ENCODE data around the gene STAG2.

- TF ChIP-seq CTCF (IDR thresholded peaks at IDR 0.05) (no peak), POLR2A (IDR thresholded peaks at IDR 0.05) (no peak), POLR2AphosphoS5 (IDR thresholded peaks at IDR 0.05) (no peak)
Measured at GRCh38 chrX:124086411-124086810, 124.9 kb downstream of the STAG2 start.

All from stomach (tissue), 4 donors.